Esophagus mucosa (tissue), 1 donor: ENCODE measurements around the gene FAM117B. TPM values are rescaled to one million over a fixed set of nuclear protein-coding genes. Genes with fewer than 3 reads are reported as not detected.

Source experiments
- ATAC-seq: fragments of 200-7000 bp; cut with Tn5 transposase; one replicate; pipeline ENCODE4 v1.9.1; 2020
- total RNA-seq: library from RNA; stranded (reverse); gene quantifications from one replicate; pipeline ENCODE4 v1.2.4, GENCODE V29; 2023
- donor health status: DM: yes; HTN: yes; CAD: no.

FAM117B gene
- total RNA-seq, 1 donor from 2014 or later = 10.0 TPM

DNA sequence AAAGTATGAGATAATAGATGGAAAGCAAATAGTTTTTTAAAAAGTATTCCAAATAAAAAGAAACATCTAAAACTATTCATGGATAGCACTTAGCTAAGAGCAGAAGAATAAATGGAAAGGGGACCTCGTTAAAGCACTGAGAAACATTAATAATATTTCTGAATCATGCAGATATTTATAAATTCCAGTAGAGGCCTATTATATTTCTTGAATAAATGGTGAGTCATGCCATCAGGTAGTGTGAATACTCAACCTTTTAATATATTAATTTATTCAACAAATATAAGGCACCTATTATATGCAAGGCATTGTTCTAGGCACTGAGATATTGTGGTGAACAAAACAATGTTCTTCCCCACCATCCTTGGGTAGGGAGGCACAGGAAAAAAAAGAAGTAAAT is 183.0 kb downstream of the FAM117B start:
- ATAC-seq = no peak

DNA sequence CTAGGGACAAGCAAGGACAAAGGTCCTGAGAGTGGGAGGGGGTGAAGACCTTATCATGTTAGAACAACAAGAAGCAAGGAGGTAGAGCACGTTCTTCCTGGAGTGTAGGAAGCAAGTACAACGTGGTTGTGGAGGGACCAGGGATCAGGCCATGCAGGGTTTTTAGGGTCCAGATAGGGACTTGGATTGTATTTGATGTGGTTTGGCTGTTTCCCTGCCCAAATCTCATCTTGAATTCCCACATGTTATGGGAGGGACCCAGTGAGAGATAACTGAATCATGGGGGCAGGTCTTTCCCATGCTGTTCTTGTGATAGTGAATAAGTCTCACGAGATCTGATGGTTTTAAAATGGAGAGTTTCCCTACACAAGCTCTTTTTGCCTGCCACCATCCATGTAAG is 183.6 kb downstream of the FAM117B start:
- ATAC-seq = no peak

Other genes with a start within 250 kb of the FAM117B start
- gene ICA1L, start 236.8 kb downstream of the FAM117B start, total RNA-seq = 1.5 TPM